ENCODE results near the gene ATP8B4. TPM values are rescaled to one million over a fixed set of nuclear protein-coding genes. Genes with fewer than 3 reads are reported as not detected.

The ATP8B4 gene
- total and polyA plus RNA-seq, 10 of the 15 experiments (the other 5 are each of a cell fraction or from before 2014, with no cell fraction given), result 0.02 to 0.94 (median 0.19) TPM

DNA sequence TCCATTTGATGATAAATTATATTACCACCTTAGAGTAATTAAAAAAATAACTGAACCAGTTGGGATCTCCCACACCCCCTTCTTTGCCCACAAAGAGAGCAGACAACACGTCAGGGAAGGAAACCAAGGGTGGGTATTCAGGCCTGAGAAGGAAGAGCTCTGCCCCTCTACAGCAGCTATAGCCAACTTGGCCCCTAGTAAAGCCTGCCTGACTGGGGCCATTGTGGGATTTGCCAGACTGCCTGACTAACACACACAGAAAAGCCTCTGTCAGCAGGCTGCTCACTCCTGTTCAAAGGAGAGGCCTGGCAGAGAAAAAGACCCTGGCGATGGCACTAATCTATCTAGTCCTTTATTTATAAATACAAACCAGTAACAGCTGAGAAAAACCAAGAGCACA lies 41.4 kb downstream of the ATP8B4 start (continued):
- TF ChIP-seq, protein P1, sequence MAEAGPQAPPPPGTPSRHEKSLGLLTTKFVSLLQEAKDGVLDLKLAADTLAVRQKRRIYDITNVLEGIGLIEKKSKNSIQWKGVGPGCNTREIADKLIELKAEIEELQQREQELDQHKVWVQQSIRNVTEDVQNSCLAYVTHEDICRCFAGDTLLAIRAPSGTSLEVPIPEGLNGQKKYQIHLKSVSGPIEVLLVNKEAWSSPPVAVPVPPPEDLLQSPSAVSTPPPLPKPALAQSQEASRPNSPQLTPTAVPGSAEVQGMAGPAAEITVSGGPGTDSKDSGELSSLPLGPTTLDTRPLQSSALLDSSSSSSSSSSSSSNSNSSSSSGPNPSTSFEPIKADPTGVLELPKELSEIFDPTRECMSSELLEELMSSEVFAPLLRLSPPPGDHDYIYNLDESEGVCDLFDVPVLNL (IDR thresholded peaks at IDR 0.05; ENCODE audit: low read depth, low read length), result no peak
- TF ChIP-seq NFIC (IDR thresholded peaks at IDR 0.05; ENCODE audit: low read depth, low read length), result no peak
- no peak for TF ChIP-seq RB1 (IDR thresholded peaks at IDR 0.05; ENCODE audit: borderline replicate concordance)
- no peak for TF ChIP-seq EZH2 (IDR thresholded peaks at IDR 0.05; ENCODE audit: borderline replicate concordance, control insufficient read depth, low read depth, low read length)
- TF ChIP-seq USF2 (IDR thresholded peaks at IDR 0.05; ENCODE audit: borderline replicate concordance, low read depth, low read length), result no peak
- no peak for TF ChIP-seq TCF7 (IDR thresholded peaks at IDR 0.05; ENCODE audit: borderline replicate concordance)

- Histone ChIP-seq H3K4me1 (ENCODE audit: control insufficient read depth, insufficient read depth, low read length) (no peaks in the 10 kb centered on the region), H3K9me3 (replicated peaks; ENCODE audit: control insufficient read depth, insufficient read depth, low read length) (no peaks in the 10 kb centered on the region), H3K9ac (ENCODE audit: control insufficient read depth, insufficient read depth, low read length) (no peak overlapping the region), H3K79me2 (ENCODE audit: control insufficient read depth, insufficient read depth, low read length) (no peaks in the 10 kb centered on the region), H3K27ac (ENCODE audit: control insufficient read depth, insufficient read depth) (no peak overlapping the region), H2AFZ (ENCODE audit: control insufficient read depth, low read depth, low read length) (no peak overlapping the region), H3K4me3 (no peak overlapping the region), H3K36me3 (ENCODE audit: control insufficient read depth in 2 of 2, insufficient read depth in 2 of 2, low read length in 1 of 2) (no peaks in the 10 kb centered on the region), H3K4me2 (ENCODE audit: control insufficient read depth, insufficient read depth) (no peak overlapping the region), H4K20me1 (ENCODE audit: control insufficient read depth, insufficient read depth) (no peaks in the 10 kb centered on the region), H3K27me3 (replicated peaks in 1 of 2; ENCODE audit: control insufficient read depth in 2 of 2, insufficient read depth in 2 of 2, low read length in 1 of 2) (no peaks in the 10 kb centered on the region; a peak in 1 of 4 replicates)
- ChIA-PET SMC1A (ENCODE audit: uncharacterized antibody, unreplicated experiment) (interaction anchor here (0.5 to 1.0 kb wide), 2 partner anchors 66 to 1173 kb away, joined by 3 read pairs; no protein-coding TSS in a partner anchor), RAD21 (ENCODE audit: unreplicated experiment) (no interaction called here), POLR2A (interaction anchor here (1.6 kb wide), 1 partner anchor 10 kb away, joined by 6 read pairs; no protein-coding TSS in a partner anchor), CTCF (no interaction called here)
- in situ Hi-C loops (cut with MboI) (no loop called here), intact Hi-C loops (cut with micrococcal nuclease; ENCODE audit: unreplicated experiment) (no loop called here)
- ATAC-seq, result no peak
- FAIRE-seq, result no peak
- BruUV-seq (replicated peaks), result no TSS peak
- no peak for DNase-seq (ENCODE audit: low read depth, low spot score)
- TF ChIP-seq MTA2 (IDR thresholded peaks at IDR 0.05; ENCODE audit: low read depth) (no peak), POLR2AphosphoS5 (IDR thresholded peaks at IDR 0.05; ENCODE audit: low read length) (no peak), CHD1 (IDR thresholded peaks at IDR 0.05; ENCODE audit: low read depth, low read length) (no peak), MAX (IDR thresholded peaks at IDR 0.05; ENCODE audit: low read depth, low read length) (no peak), IKZF2 (IDR thresholded peaks at IDR 0.05) (no peak), RAD21 (IDR thresholded peaks at IDR 0.05; ENCODE audit: insufficient read depth, low read depth, low read length) (no peak), SUZ12 (IDR thresholded peaks at IDR 0.05; ENCODE audit: unreplicated experiment) (no peak), CBX3 (IDR thresholded peaks at IDR 0.05; ENCODE audit: borderline replicate concordance, low read depth) (no peak), POLR2AphosphoS2 (IDR thresholded peaks at IDR 0.05; ENCODE audit: low read depth, low read length) (no peak)
- TF ChIP-seq, protein P2, sequence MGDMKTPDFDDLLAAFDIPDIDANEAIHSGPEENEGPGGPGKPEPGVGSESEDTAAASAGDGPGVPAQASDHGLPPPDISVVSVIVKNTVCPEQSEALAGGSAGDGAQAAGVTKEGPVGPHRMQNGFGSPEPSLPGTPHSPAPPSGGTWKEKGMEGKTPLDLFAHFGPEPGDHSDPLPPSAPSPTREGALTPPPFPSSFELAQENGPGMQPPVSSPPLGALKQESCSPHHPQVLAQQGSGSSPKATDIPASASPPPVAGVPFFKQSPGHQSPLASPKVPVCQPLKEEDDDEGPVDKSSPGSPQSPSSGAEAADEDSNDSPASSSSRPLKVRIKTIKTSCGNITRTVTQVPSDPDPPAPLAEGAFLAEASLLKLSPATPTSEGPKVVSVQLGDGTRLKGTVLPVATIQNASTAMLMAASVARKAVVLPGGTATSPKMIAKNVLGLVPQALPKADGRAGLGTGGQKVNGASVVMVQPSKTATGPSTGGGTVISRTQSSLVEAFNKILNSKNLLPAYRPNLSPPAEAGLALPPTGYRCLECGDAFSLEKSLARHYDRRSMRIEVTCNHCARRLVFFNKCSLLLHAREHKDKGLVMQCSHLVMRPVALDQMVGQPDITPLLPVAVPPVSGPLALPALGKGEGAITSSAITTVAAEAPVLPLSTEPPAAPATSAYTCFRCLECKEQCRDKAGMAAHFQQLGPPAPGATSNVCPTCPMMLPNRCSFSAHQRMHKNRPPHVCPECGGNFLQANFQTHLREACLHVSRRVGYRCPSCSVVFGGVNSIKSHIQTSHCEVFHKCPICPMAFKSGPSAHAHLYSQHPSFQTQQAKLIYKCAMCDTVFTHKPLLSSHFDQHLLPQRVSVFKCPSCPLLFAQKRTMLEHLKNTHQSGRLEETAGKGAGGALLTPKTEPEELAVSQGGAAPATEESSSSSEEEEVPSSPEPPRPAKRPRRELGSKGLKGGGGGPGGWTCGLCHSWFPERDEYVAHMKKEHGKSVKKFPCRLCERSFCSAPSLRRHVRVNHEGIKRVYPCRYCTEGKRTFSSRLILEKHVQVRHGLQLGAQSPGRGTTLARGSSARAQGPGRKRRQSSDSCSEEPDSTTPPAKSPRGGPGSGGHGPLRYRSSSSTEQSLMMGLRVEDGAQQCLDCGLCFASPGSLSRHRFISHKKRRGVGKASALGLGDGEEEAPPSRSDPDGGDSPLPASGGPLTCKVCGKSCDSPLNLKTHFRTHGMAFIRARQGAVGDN (IDR thresholded peaks at IDR 0.05), result no peak
Observed at GRCh38 chr15:50077176-50077575, 41.9 kb downstream of the ATP8B4 start.

Data from GM12878 (cell line).